ENCODE results near the gene KRT4. TPM values are rescaled to one million over a fixed set of nuclear protein-coding genes. Genes with fewer than 3 reads are reported as not detected.
"Not testable (repeated sequence)": the region's sequence is repeated elsewhere in the genome, so short reads cannot be mapped to it uniquely, and the experiment has no call there.

Gene KRT4
- total RNA-seq, 4 donors from 2014 or later = 0.29 TPM; not detected in 3

DNA sequence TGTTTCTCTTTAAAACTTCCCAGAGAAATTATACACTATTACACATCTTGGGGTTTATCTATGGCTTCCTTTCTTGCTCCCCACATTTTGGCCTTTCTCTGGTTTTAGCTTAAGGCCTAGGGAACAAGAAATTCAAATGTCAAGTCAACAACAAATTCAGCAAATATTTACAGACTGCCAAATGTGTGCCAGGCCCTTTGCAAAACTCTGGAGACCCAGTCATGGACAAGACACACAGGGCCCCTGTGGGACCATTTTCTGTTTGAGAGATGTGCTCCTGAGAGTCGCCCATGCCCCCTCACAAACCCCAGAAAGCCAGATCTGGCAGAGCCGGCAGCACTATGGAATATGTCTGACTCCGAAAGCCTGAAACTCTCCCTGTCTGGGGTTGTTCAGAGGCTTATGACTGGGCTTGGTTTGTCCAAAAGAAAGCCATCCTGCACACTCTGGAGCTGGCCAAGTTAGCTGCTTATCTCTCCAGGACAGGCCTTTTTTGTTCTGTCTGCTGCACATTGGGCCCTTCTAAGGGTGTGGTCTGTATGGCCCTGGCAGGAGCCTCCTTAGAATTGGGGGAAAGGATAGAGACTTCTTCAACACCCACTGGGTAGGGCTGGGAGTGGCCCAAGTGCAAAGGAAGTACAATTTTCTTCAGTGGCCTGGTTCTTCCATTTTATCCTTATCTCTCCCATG is 16.9 kb downstream of the KRT4 start:
- peaks cover 14 to 28% of the 10 kb centered on the region in 2 donors for H3K4me1 ChIP-seq
- no peak for DNase-seq
- intact Hi-C loops (cut with DNase I) = no loop called here
- WGBS, 2 donors = 92 to 95% methylated on average over 3 of the region's 3 CpGs
- TF ChIP-seq, protein P1, sequence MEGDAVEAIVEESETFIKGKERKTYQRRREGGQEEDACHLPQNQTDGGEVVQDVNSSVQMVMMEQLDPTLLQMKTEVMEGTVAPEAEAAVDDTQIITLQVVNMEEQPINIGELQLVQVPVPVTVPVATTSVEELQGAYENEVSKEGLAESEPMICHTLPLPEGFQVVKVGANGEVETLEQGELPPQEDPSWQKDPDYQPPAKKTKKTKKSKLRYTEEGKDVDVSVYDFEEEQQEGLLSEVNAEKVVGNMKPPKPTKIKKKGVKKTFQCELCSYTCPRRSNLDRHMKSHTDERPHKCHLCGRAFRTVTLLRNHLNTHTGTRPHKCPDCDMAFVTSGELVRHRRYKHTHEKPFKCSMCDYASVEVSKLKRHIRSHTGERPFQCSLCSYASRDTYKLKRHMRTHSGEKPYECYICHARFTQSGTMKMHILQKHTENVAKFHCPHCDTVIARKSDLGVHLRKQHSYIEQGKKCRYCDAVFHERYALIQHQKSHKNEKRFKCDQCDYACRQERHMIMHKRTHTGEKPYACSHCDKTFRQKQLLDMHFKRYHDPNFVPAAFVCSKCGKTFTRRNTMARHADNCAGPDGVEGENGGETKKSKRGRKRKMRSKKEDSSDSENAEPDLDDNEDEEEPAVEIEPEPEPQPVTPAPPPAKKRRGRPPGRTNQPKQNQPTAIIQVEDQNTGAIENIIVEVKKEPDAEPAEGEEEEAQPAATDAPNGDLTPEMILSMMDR (IDR thresholded peaks at IDR 0.05) = no peak
- TF ChIP-seq POLR2A (IDR thresholded peaks at IDR 0.05) = no peak
- no peaks in the 10 kb centered on the region for H3K36me3 ChIP-seq
- no peaks in the 10 kb centered on the region for H3K9me3 ChIP-seq
- no peak overlapping the region for H3K27ac ChIP-seq
- no peaks in the 10 kb centered on the region for H3K27me3 ChIP-seq
- H3K4me3 ChIP-seq (replicated peaks in 1 of 3) = no peak overlapping the region

DNA sequence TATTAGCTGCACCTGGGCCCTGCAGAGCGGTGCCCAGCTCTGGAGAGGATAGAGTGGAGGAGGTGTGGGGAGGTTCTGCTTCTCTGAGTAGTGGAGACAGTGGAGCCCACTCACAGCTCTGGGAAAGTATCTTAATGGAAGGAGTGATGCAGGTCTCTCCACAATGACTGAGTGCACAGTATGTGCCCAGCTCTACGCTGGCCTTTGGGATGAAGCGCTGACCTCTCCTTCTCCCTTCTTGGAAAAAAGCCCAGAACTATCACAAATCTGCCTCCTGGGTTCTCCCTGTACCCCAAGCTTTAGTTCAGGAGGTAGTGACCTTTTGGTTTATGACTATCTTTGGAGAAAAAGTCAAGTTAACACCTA is 17.5 kb downstream of the KRT4 start:
- Histone ChIP-seq H3K27ac (no peak overlapping the region), H3K9me3 (no peaks in the 10 kb centered on the region), H3K27me3 (no peaks in the 10 kb centered on the region), H3K4me1 (peaks cover 11 to 23% of the 10 kb centered on the region in 2 donors), H3K4me3 (replicated peaks in 1 of 3) (no peak overlapping the region), H3K36me3 (no peaks in the 10 kb centered on the region)
- WGBS, 2 donors = 89 to 100% methylated on average over 3 of the region's 3 CpGs
- no peak for DNase-seq
- intact Hi-C loops (cut with DNase I) = no loop called here
- TF ChIP-seq POLR2A (IDR thresholded peaks at IDR 0.05) = no peak
- TF ChIP-seq, protein P1 (IDR thresholded peaks at IDR 0.05) = no peak

- DNase-seq = no peak
- no peak for TF ChIP-seq POLR2A (IDR thresholded peaks at IDR 0.05)
- TF ChIP-seq, protein P1 (IDR thresholded peaks at IDR 0.05) = no peak
- H3K27ac ChIP-seq = no peak within 1 kb of the TSS
- H3K27me3 ChIP-seq = no peaks in the 10 kb centered on the region
- no peaks in the 10 kb centered on the region for H3K9me3 ChIP-seq
- 90 to 93% methylated on average over 13 to 17 of the region's 17 CpGs for WGBS, 2 donors
- intact Hi-C loops (cut with DNase I) = no loop called here
- H3K36me3 ChIP-seq = no peaks in the 10 kb centered on the region
- H3K4me3 ChIP-seq (replicated peaks in 1 of 3) = no peak within 1 kb of the TSS
- peaks cover 8 to 18% of the 10 kb centered on the region in 2 donors for H3K4me1 ChIP-seq
Observed at GRCh38 chr12:52795694-52796428, 18.1 kb downstream of the KRT4 start, which contains the start of gene KRT3. TSS of gene KRT3 (minus strand) at chr12:52796117. CDS start at chr12:52796042, 75 bp downstream.

- H3K4me3 ChIP-seq (replicated peaks in 1 of 3); H3K9me3 ChIP-seq; H3K27ac ChIP-seq; H3K36me3 ChIP-seq; intact Hi-C loops (cut with DNase I); H3K27me3 ChIP-seq; DNase-seq: not testable (repeated sequence)
- 100% methylated on average over 1 to 2 of the region's 2 CpGs for WGBS, 2 donors
- peaks cover 4 to 14% of the 10 kb centered on the region in 2 donors for H3K4me1 ChIP-seq
Observed at GRCh38 chr12:52795332-52795674, 18.6 kb downstream of the KRT4 start.

- no peak for TF ChIP-seq POLR2A (IDR thresholded peaks at IDR 0.05)
- TF ChIP-seq, protein P1 (IDR thresholded peaks at IDR 0.05) = no peak
- Histone ChIP-seq H3K36me3 (no peaks in the 10 kb centered on the region), H3K4me1 (peaks cover 0 to 14% of the 10 kb centered on the region in 2 donors), H3K9me3 (no peaks in the 10 kb centered on the region), H3K27me3 (no peaks in the 10 kb centered on the region), H3K27ac (no peak overlapping the region), H3K4me3 (replicated peaks in 1 of 3) (no peak overlapping the region)
- no peak for DNase-seq
- 83 to 91% methylated on average over 5 of the region's 5 CpGs for WGBS, 2 donors
- intact Hi-C loops (cut with DNase I) = no loop called here
Observed at GRCh38 chr12:52794479-52795331, 19.2 kb downstream of the KRT4 start.
